Activated naive CD4-positive, alpha-beta T cell treated with anti-CD3 and anti-CD28 coated beads for 36 hours (primary cell): Measurements from ENCODE around the gene BAAT. TPM values are rescaled to one million over a fixed set of nuclear protein-coding genes. Genes with fewer than 3 reads are reported as not detected.
"Not testable (repeated sequence)": the region's sequence is repeated elsewhere in the genome, so short reads cannot be mapped to it uniquely, and the experiment has no call there.

ENCODE experiments used
- CTCF ChIA-PET: fragments of 350-600 bp; sonication (Branson Sonifier 250); formaldehyde crosslinking; loops from one replicate; lab custom pipeline; 2021; ENCODE audit warnings: antibody characterized with exemption; lab: Charles Lee
- DNase-seq: peaks from one replicate; pipeline ENCODE4 v3.0.0-alpha.2; 2020
- H3K27ac Mint-ChIP-seq: one replicate; pipeline ENCODE4 v1.8.0; 2021; ENCODE audit warnings: mild to moderate bottlenecking, mixed read lengths
- H3K27me3 Mint-ChIP-seq: one replicate; pipeline ENCODE4 v1.8.0; 2021; ENCODE audit warnings: low read depth, mixed read lengths
- H3K36me3 Mint-ChIP-seq: one replicate; pipeline ENCODE4 v1.8.0; 2021; ENCODE audit warnings: low read depth, mixed read lengths
- H3K4me1 Mint-ChIP-seq: one replicate; pipeline ENCODE4 v1.8.0; 2021; ENCODE audit warnings: low read depth, mixed read lengths
- H3K4me3 Mint-ChIP-seq: one replicate; pipeline ENCODE4 v1.8.0; 2021; ENCODE audit warnings: mild to moderate bottlenecking, moderate library complexity, mixed read lengths
- H3K9me3 Mint-ChIP-seq: one replicate; pipeline ENCODE4 v1.8.0; 2021; ENCODE audit warnings: mixed read lengths
- intact Hi-C: fragments of 100-400 bp; cut with micrococcal nuclease; formaldehyde crosslinking; loops from one replicate; pipeline ENCODE4 v1.15.1; 2023
- total RNA-seq, 2 experiments: library from RNA; stranded (reverse); gene quantifications; one replicate each; pipeline ENCODE4 v1.2.3, GENCODE V29; 2021

Gene BAAT
- total RNA-seq, result not detected

GRCh38 chr9:101384873-101385536 lies at the start of gene BAAT:
Gene BAAT (minus strand): TSS chr9:101385006. CDS start chr9:101371404, 13,602 bp downstream.
- H3K36me3 Mint-ChIP-seq, result peaks cover 24% of the 10 kb centered on the region
- H3K27me3 Mint-ChIP-seq, H3K27ac Mint-ChIP-seq, CTCF ChIA-PET, DNase-seq, intact Hi-C loops, H3K9me3 Mint-ChIP-seq, H3K4me3 Mint-ChIP-seq, H3K4me1 Mint-ChIP-seq: not testable (repeated sequence)

DNA sequence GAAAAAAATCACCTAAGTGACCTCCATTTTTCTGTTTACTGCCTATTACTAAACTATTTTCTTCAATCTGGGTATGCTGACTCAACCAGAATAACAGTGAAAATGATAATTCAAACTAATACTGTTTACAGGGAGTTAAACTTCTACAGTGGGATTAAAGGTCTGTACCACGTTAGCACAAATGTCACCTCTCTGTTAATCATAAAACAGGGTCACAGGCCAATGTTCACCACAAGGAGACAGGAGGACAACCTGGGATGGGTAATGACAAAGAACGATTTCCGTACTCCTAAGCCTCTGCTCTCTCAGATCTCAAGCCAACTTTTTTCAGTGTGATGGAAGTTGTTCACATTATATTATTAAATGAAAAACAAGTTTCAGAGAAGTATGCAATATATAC lies 48.4 kb upstream of the BAAT start:
- intact Hi-C loops, result no loop called here

DNA sequence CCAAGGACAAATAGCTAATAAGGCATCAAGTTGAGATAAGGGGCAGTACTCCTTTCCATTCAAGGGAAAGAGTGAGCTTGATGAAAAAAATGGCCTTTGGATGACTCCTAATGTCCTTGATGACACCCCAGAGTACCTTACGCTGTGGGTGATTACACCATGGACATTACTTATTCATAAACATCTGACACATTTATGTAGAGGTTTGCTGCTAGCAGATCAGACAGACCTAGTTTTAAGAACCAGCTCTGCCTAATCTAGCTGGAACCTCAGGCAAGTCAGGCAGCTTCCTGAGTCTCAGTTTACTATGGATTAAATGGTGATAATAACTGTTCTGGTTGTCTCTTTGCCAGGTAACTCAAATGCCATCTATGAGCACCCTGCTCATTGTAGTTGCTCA lies 47.9 kb upstream of the BAAT start:
- H3K36me3 Mint-ChIP-seq, result no peaks in the 10 kb centered on the region
- CTCF ChIA-PET, result interaction anchor here (1.3 to 2.1 kb wide), 2 partner anchors 16 to 26 kb away, joined by 5 to 6 read pairs; no protein-coding TSS in a partner anchor
- peaks cover 30% of the 10 kb centered on the region for H3K27me3 Mint-ChIP-seq
- peaks cover 2% of the 10 kb centered on the region for H3K4me1 Mint-ChIP-seq
- H3K27ac Mint-ChIP-seq, result no peak overlapping the region
- intact Hi-C loops, result no loop called here
- no peak for DNase-seq
- no peaks in the 10 kb centered on the region for H3K9me3 Mint-ChIP-seq
- H3K4me3 Mint-ChIP-seq, result no peak overlapping the region

More for the DNA sequence above, 48.4 kb upstream of the BAAT start:
- CTCF ChIA-PET, result no interaction called here
- Mint-ChIP-seq H3K4me1 (peaks cover 2% of the 10 kb centered on the region), H3K9me3 (no peaks in the 10 kb centered on the region), H3K36me3 (no peaks in the 10 kb centered on the region), H3K27ac (no peak overlapping the region), H3K27me3 (peaks cover 30% of the 10 kb centered on the region), H3K4me3 (no peak overlapping the region)
- DNase-seq, result no peak

GRCh38 chr9:101432171-101432570 lies 47.4 kb upstream of the BAAT start:
- H3K27me3 Mint-ChIP-seq, result peaks cover 26% of the 10 kb centered on the region
- H3K27ac Mint-ChIP-seq, result no peak overlapping the region
- DNase-seq, result no peak
- no peak overlapping the region for H3K4me3 Mint-ChIP-seq
- H3K4me1 Mint-ChIP-seq, result peaks cover 2% of the 10 kb centered on the region
- intact Hi-C loops, result no loop called here
- H3K36me3 Mint-ChIP-seq, result no peaks in the 10 kb centered on the region
- H3K9me3 Mint-ChIP-seq, result no peaks in the 10 kb centered on the region
- CTCF ChIA-PET, result interaction anchor here (1.3 to 2.1 kb wide), 2 partner anchors 17 to 27 kb away, joined by 5 to 6 read pairs; no protein-coding TSS in a partner anchor

- Mint-ChIP-seq H3K9me3 (no peaks in the 10 kb centered on the region), H3K27me3 (peaks cover 17% of the 10 kb centered on the region), H3K36me3 (no peaks in the 10 kb centered on the region), H3K4me1 (no peaks in the 10 kb centered on the region), H3K4me3 (no peak overlapping the region), H3K27ac (no peak overlapping the region)
- CTCF ChIA-PET, result interaction anchor here (0.6 kb wide), 1 partner anchor 57 kb away, joined by 3 read pairs; no protein-coding TSS in a partner anchor
- DNase-seq, result no peak
- intact Hi-C loops, result no loop called here
Measured at GRCh38 chr9:101429736-101430135, 44.9 kb upstream of the BAAT start.

DNA sequence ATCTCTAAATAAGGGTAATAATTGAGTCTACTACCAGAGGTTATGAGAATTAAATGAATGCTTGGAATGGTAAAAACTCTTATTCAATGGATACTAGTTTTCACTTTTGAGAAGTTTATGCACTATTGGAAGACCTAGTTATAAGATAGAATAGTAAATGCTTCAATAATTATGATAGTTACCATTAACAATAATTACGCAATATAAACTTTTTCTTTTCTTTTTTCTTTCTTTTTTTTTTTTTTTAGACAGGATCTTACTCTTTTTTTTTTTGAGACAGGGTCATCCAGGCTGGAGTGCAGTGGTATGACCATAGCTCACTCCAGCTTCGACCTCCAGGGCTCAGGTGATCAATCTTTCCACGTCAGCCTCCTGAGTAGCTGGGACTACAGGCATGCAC lies 44.1 kb upstream of the BAAT start:
- no peak for DNase-seq
- H3K27me3 Mint-ChIP-seq, result peaks cover 19% of the 10 kb centered on the region
- CTCF ChIA-PET, result no interaction called here
- peaks cover 2% of the 10 kb centered on the region for H3K9me3 Mint-ChIP-seq
- no peak overlapping the region for H3K27ac Mint-ChIP-seq
- intact Hi-C loops, result no loop called here
- no peaks in the 10 kb centered on the region for H3K4me1 Mint-ChIP-seq
- no peak overlapping the region for H3K4me3 Mint-ChIP-seq
- no peaks in the 10 kb centered on the region for H3K36me3 Mint-ChIP-seq

GRCh38 chr9:101427957-101428655 lies 43.3 kb upstream of the BAAT start:
- Mint-ChIP-seq H3K36me3 (no peaks in the 10 kb centered on the region), H3K27me3 (peaks cover 18% of the 10 kb centered on the region), H3K4me3 (no peak overlapping the region), H3K9me3 (peaks cover 5% of the 10 kb centered on the region), H3K27ac (no peak overlapping the region), H3K4me1 (no peaks in the 10 kb centered on the region)
- CTCF ChIA-PET, result no interaction called here
- no peak for DNase-seq
- intact Hi-C loops, result no loop called here

DNA sequence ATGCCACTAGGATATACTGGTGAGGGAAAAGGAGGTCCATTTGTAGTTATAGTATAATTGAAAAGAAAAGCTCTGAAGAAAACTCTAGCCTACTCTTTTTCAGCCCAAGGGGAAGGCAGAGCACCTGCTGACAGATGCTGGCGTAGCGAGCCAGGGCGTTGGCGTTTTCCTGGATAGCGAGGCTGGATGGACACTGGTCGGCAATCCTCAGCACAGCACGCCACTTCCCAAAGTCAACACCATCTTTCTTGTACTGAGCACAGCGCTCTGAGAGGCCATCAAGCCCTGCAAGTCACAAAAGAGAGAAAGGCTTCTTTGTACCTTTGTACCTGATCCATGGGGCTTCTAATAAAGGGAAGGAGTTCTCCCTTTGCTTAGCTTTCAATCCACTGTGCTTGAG lies 42.6 kb upstream of the BAAT start:
- Mint-ChIP-seq H3K27me3 (peaks cover 18% of the 10 kb centered on the region), H3K36me3 (no peaks in the 10 kb centered on the region), H3K9me3 (peaks cover 7% of the 10 kb centered on the region), H3K27ac (no peak overlapping the region), H3K4me1 (no peaks in the 10 kb centered on the region), H3K4me3 (no peak overlapping the region)
- DNase-seq, result no peak
- intact Hi-C loops, result no loop called here
- CTCF ChIA-PET, result interaction anchor here (1.6 kb wide), 1 partner anchor 40 kb away, joined by 4 read pairs; no protein-coding TSS in a partner anchor

DNA sequence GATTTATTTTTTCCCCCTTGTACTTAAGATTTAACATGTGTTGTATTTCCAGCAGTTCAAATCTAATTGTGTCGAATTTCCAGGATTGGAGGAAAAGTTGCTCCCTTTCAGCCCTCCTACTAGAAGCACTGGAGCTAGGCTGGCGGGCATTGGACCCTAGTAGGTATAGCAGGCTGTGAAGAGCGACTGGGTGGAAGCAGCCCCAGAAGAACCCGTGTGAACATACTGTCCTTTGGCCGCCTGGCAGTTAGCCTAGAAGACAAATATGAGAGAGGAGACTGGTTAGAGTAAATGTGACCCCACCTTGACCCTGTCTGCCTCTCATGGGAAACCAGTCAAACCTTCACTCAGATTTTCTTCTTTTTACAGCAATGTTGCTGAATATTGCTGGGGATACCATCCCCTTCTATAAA lies 36.9 kb upstream of the BAAT start:
- CTCF ChIA-PET, result no interaction called here
- peaks cover 32% of the 10 kb centered on the region for H3K9me3 Mint-ChIP-seq

DNA sequence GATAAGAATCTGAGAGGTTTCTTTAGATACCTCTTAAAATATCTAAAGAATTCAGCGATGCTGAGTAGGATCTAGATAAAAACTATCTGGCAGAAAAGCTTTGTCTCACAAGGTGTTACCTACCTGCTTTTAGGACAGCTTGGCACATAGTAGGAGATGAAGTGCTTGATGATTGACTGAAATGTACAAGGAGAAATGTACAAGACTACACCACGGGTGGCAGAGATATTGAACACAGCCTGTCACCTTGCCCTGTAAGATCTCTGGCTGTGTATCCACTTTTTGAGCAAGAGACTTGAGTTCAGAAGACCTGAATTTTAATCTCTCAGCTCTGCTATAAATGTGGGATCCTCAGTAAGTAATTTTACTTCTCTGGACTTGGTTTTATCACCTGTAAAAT lies 35.1 kb upstream of the BAAT start:
- Mint-ChIP-seq H3K36me3 (peaks cover 17% of the 10 kb centered on the region), H3K27me3 (peaks cover 2% of the 10 kb centered on the region), H3K27ac (no peak overlapping the region), H3K4me1 (peaks cover 5% of the 10 kb centered on the region), H3K4me3 (no peak overlapping the region), H3K9me3 (peaks cover 40% of the 10 kb centered on the region)
- CTCF ChIA-PET, result no interaction called here
- intact Hi-C loops, result no loop called here
- DNase-seq, result no peak

More for the DNA sequence above, 36.9 kb upstream of the BAAT start:
- no peak for DNase-seq
- Mint-ChIP-seq H3K4me1 (peaks cover 5% of the 10 kb centered on the region), H3K4me3 (no peak overlapping the region), H3K27me3 (peaks cover 2% of the 10 kb centered on the region), H3K36me3 (peaks cover 9% of the 10 kb centered on the region), H3K27ac (no peak overlapping the region)
- intact Hi-C loops, result no loop called here

- Mint-ChIP-seq H3K36me3 (peaks cover 24% of the 10 kb centered on the region), H3K4me3 (no peak overlapping the region), H3K9me3 (peaks cover 43% of the 10 kb centered on the region), H3K4me1 (peaks cover 5% of the 10 kb centered on the region), H3K27me3 (no peaks in the 10 kb centered on the region), H3K27ac (no peak overlapping the region)
- no peak for DNase-seq
- CTCF ChIA-PET, result no interaction called here
- intact Hi-C loops, result no loop called here
Measured at GRCh38 chr9:101418518-101419430, 34.0 kb upstream of the BAAT start.

DNA sequence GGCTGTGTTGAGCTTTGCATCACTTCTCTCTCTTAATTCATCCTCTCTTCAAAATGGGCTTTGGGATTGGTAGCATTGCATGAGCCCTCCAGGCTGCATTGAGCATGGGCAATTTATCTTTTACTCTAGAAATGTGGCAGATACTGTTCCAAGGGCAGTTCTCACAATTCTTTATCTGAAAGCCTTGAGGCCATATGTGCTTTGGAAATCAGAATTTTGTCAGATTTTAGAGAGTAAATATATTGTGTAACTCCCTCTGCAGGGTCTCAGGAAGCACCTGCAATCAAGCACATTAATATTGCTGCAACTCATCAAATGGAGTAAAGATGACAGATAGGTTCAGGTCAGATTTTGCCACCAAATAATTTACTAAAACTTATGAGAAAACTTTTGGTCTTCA lies 33.2 kb upstream of the BAAT start:
- DNase-seq, result no peak
- no peaks in the 10 kb centered on the region for H3K27me3 Mint-ChIP-seq
- H3K4me1 Mint-ChIP-seq, result peaks cover 5% of the 10 kb centered on the region
- CTCF ChIA-PET, result no interaction called here
- no peak overlapping the region for H3K27ac Mint-ChIP-seq
- H3K9me3 Mint-ChIP-seq, result peaks cover 46% of the 10 kb centered on the region
- intact Hi-C loops, result no loop called here
- H3K4me3 Mint-ChIP-seq, result no peak overlapping the region
- peaks cover 32% of the 10 kb centered on the region for H3K36me3 Mint-ChIP-seq
